Stomach (tissue), 9 donors: ENCODE results near the gene CELF1. TPM values are rescaled to one million over a fixed set of nuclear protein-coding genes. Genes with fewer than 3 reads are reported as not detected.

Experiments
- DNase-seq, 2 donors: peaks; one replicate each; pipeline versions ENCODE4 v3.0.0 to v3.0.0-alpha.2; 2013 to 2019
- H3K27ac ChIP-seq, 5 donors: fragments of 200-600 bp in 4 of 5; sonication (generic) in 4 of 5; one replicate each; pipeline ENCODE4 v1.5.1; 2013 to 2019; ENCODE audit warnings: mild to moderate bottlenecking in 1 of 5, moderate library complexity in 1 of 5
- H3K27me3 ChIP-seq, 3 donors: fragments of 200-600 bp; sonication (generic); one replicate each; pipeline ENCODE4 v1.5.1; 2017 to 2019; ENCODE audit warnings: mixed run types in 1 of 3
- H3K36me3 ChIP-seq, 4 donors: fragments of 200-600 bp; sonication (generic); 1 replicate in 3 of 4; 2 replicates in 1 of 4; pipeline ENCODE4 v1.5.1; 2016 to 2019
- H3K4me1 ChIP-seq, 4 donors: fragments of 200-600 bp; sonication (generic); one replicate each; pipeline ENCODE4 v1.5.1; 2016 to 2019
- H3K4me3 ChIP-seq, 4 donors: fragments of 200-600 bp; sonication (generic) in 3 of 4; one replicate each; pipeline ENCODE4 v1.5.1; 2016 to 2019; ENCODE audit warnings: mild to moderate bottlenecking in 1 of 4
- H3K9me3 ChIP-seq, 4 donors: fragments of 200-600 bp; sonication (generic); one replicate each; pipeline ENCODE4 v1.5.1; 2016 to 2019
- CTCF ChIP-seq, 7 experiments: fragments of 450-650 bp in 4 of 7; fragments of 200-600 bp in 3 of 7; sonication (generic) in 3 of 7; IDR thresholded peaks; one replicate each; pipeline ENCODE4 v1.5.1; 2016 to 2019; ENCODE audit warnings: antibody characterized with exemption in 7 of 7, control low read depth in 2 of 7, mild to moderate bottlenecking in 1 of 7
- EP300 ChIP-seq: sonication (generic); formaldehyde crosslinking; IDR thresholded peaks from one replicate; pipeline ENCODE4 v1.6.1; 2017; ENCODE audit warnings: antibody characterized with exemption
- POLR2A ChIP-seq, 4 donors: fragments of 450-650 bp; IDR thresholded peaks; one replicate each; pipeline ENCODE4 v1.6.1; 2016; ENCODE audit warnings: antibody characterized with exemption in 4 of 4, control low read depth in 2 of 4, mild to moderate bottlenecking in 1 of 4, moderate library complexity in 1 of 4
- POLR2AphosphoS5 ChIP-seq, 3 donors: sonication (generic); formaldehyde crosslinking; IDR thresholded peaks; one replicate each; pipeline ENCODE4 v1.6.1; 2016; ENCODE audit warnings: antibody characterized with exemption in 3 of 3
- WGBS, 5 donors: extraction: QIAGEN DNeasy Blood & Tissue Kit in 3 of 5; methylation state at CpG; one replicate each; pipeline versions ENCODE4 v1.1.5 to v1.1.7; 2013 to 2018; 5-methylcytosine and 5-hydroxymethylcytosine counted together
- intact Hi-C: fragments of 100-400 bp; cut with DNase I; formaldehyde crosslinking; loops from one replicate; pipeline ENCODE4 v1.15.1; 2023; ENCODE audit warnings: low total_unique reads
- polyA plus RNA-seq, 3 donors: library from polyadenylated mRNA; stranded (reverse); fragments of 200-250 nt; gene quantifications; one replicate each; pipeline ENCODE4 v1.2.3, GENCODE V29; 2013
- total RNA-seq, 5 donors: library from RNA; depleted of rRNA; stranded (reverse); fragments of >200 nt; gene quantifications; one replicate each; pipeline versions ENCODE4 v1.1.0 to v1.2.3, GENCODE V29; 2014 to 2016
- donor health status: healthy with polysubstance abuse.
- donor health status: Bipolar disorder and iron deficiency.
- donor health status: healthy.

The CELF1 gene
- total and polyA plus RNA-seq, 8 donors: 12.7 to 206 (median 54.4) TPM

GRCh38 chr11:47578524-47579494 is 25.9 kb upstream of the CELF1 start, which contains the start of the genes KBTBD4 and NDUFS3:
KBTBD4 (minus strand) TSS chr11:47578970; CDS start chr11:47578951, 19 bp downstream.
NDUFS3 (plus strand) TSS chr11:47579074; CDS start chr11:47579092, 18 bp downstream.
- DNase-seq: peak; percentile 93 to 97
- no peak for TF ChIP-seq EP300
- TF ChIP-seq CTCF (IDR thresholded peaks at IDR 0.05): peak in 1 of 7 experiments; percentile 22
- peak; percentile 84 to 97 (median 88) for TF ChIP-seq POLR2AphosphoS5 (IDR thresholded peaks at IDR 0.05)
- TF ChIP-seq POLR2A (IDR thresholded peaks at IDR 0.05): peak in 1 of 4 donors; percentile 52
- Histone ChIP-seq H3K4me3 (peak within 1 kb of the TSS; percentile 80 to 100 (median 94)), H3K27me3 (no peaks in the 10 kb centered on the region), H3K27ac (peak within 1 kb of the TSS; percentile 86 to 94 (median 90)), H3K36me3 (peaks cover 41 to 75% (median 67%) of the 10 kb centered on the region in 4 donors), H3K4me1 (peaks cover 20 to 43% (median 41%) of the 10 kb centered on the region in 4 donors), H3K9me3 (no peaks in the 10 kb centered on the region)
- 0% methylated on average over 46 to 72 of the region's 72 CpGs for WGBS, 5 donors
- intact Hi-C loops: no loop called here

GRCh38 chr11:47577460-47578041 is 24.6 kb upstream of the CELF1 start:
- Histone ChIP-seq H3K36me3 (peaks cover 37 to 75% (median 67%) of the 10 kb centered on the region in 4 donors), H3K27me3 (no peaks in the 10 kb centered on the region), H3K4me1 (peaks cover 20 to 53% (median 45%) of the 10 kb centered on the region in 4 donors), H3K27ac (peak overlapping the region in 1 of 5 donors; percentile 90), H3K4me3 (peak overlapping the region in 3 of 4 donors; percentile 80 to 100 (median 92)), H3K9me3 (no peaks in the 10 kb centered on the region)
- 70 to 82% (median 80%) methylated on average over 9 to 13 of the region's 13 CpGs for WGBS, 5 donors
- intact Hi-C loops: no loop called here
- DNase-seq: no peak
- TF ChIP-seq EP300: no peak
- TF ChIP-seq POLR2AphosphoS5 (IDR thresholded peaks at IDR 0.05): no peak
- no peak for TF ChIP-seq POLR2A (IDR thresholded peaks at IDR 0.05)
- no peak for TF ChIP-seq CTCF (IDR thresholded peaks at IDR 0.05)

GRCh38 chr11:47573321-47573720 is 20.4 kb upstream of the CELF1 start:
- no peak for DNase-seq
- WGBS, 5 donors: 85 to 90% (median 86%) methylated on average over 8 to 11 of the region's 11 CpGs
- Histone ChIP-seq H3K9me3 (no peaks in the 10 kb centered on the region), H3K4me3 (no peak overlapping the region), H3K4me1 (peaks cover 15 to 48% (median 28%) of the 10 kb centered on the region in 4 donors), H3K27me3 (no peaks in the 10 kb centered on the region), H3K27ac (no peak overlapping the region), H3K36me3 (peaks cover 22 to 88% (median 84%) of the 10 kb centered on the region in 4 donors)
- intact Hi-C loops: no loop called here
- no peak for TF ChIP-seq EP300
- no peak for TF ChIP-seq POLR2AphosphoS5 (IDR thresholded peaks at IDR 0.05)
- TF ChIP-seq CTCF (IDR thresholded peaks at IDR 0.05): no peak
- no peak for TF ChIP-seq POLR2A (IDR thresholded peaks at IDR 0.05)

- Histone ChIP-seq H3K27me3 (no peaks in the 10 kb centered on the region), H3K4me3 (no peak overlapping the region), H3K4me1 (peaks cover 9 to 42% (median 24%) of the 10 kb centered on the region in 4 donors), H3K9me3 (no peaks in the 10 kb centered on the region), H3K27ac (no peak overlapping the region), H3K36me3 (peaks cover 22 to 91% (median 84%) of the 10 kb centered on the region in 4 donors)
- 37 to 65% (median 59%) methylated on average over 6 to 8 of the region's 8 CpGs for WGBS, 5 donors
- intact Hi-C loops: no loop called here
- TF ChIP-seq POLR2A (IDR thresholded peaks at IDR 0.05): no peak
- TF ChIP-seq CTCF (IDR thresholded peaks at IDR 0.05): no peak
- no peak for TF ChIP-seq POLR2AphosphoS5 (IDR thresholded peaks at IDR 0.05)
- TF ChIP-seq EP300: no peak
- no peak for DNase-seq
Observed at GRCh38 chr11:47572715-47573255, 19.9 kb upstream of the CELF1 start.
